Caco-2 (cell line): ENCODE data around the gene TMCC1. TPM values are rescaled to one million over a fixed set of nuclear protein-coding genes. Genes with fewer than 3 reads are reported as not detected.
A peak's percentile ranks its signal among the peaks of the same experiment; 100 is the strongest.
"Not testable (repeated sequence)": the region's sequence is repeated elsewhere in the genome, so short reads cannot be mapped to it uniquely, and the experiment has no call there.

Source experiments
- BruUV-seq: library from RNA; stranded (reverse); fragments of 400-500 nt; replicated peaks from 2 replicates; lab custom pipeline; 2021; lab: Mats Ljungman, UMichigan
- CTCF ChIA-PET: fragments of 300-600 bp; sonication (Branson Sonifier 250); formaldehyde crosslinking; loops from one replicate; lab custom pipeline; 2022; ENCODE audit warnings: antibody characterized with exemption; lab: Charles Lee
- POLR2A ChIA-PET: fragments of 300-600 bp; sonication (Branson Sonifier 250); formaldehyde crosslinking; loops from one replicate; lab custom pipeline; 2022; ENCODE audit warnings: antibody characterized with exemption; lab: Charles Lee
- DNase-seq, 2 experiments: peaks; one replicate each; pipeline versions ENCODE4 v3.0.0 to v3.0.0-alpha.2; 2020 to 2022
- H3K27me3 ChIP-seq: replicated peaks from 2 replicates; pipeline ENCODE4 v1.6.0; 2011; ENCODE audit warnings: low read length; ENCODE audit not compliant: control insufficient read depth, insufficient read depth
- H3K36me3 ChIP-seq: 2 replicates; pipeline ENCODE4 v1.5.1; 2011; ENCODE audit warnings: low read length; ENCODE audit not compliant: control insufficient read depth, insufficient read depth
- H3K4me1 ChIP-seq: fragments of 250-450 bp; sonication (Bioruptor Pico); 2 replicates; pipeline ENCODE4 v1.5.1; 2020; ENCODE audit warnings: mild to moderate bottlenecking
- H3K4me3 ChIP-seq: 2 replicates; pipeline ENCODE4 v1.5.1; 2011; ENCODE audit warnings: low read depth, mild to moderate bottlenecking, control low read depth, low read length
- H3K9me3 ChIP-seq: fragments of 250-450 bp; sonication (Bioruptor Pico); 2 replicates; pipeline ENCODE4 v1.5.1; 2020; ENCODE audit warnings: mild to moderate bottlenecking, moderate library complexity
- H3K27ac Mint-ChIP-seq: one replicate; pipeline ENCODE4 v1.8.0; 2022; ENCODE audit warnings: mixed read lengths; ENCODE audit not compliant: unreplicated experiment
- H3K27me3 Mint-ChIP-seq: one replicate; pipeline ENCODE4 v1.8.0; 2022; ENCODE audit warnings: mixed read lengths; ENCODE audit not compliant: insufficient read depth, unreplicated experiment
- H3K36me3 Mint-ChIP-seq: one replicate; pipeline ENCODE4 v1.8.0; 2022; ENCODE audit warnings: mild to moderate bottlenecking, mixed read lengths; ENCODE audit not compliant: insufficient read depth, unreplicated experiment
- H3K4me1 Mint-ChIP-seq: one replicate; pipeline ENCODE4 v1.8.0; 2022; ENCODE audit warnings: low read depth, mixed read lengths; ENCODE audit not compliant: unreplicated experiment
- H3K4me3 Mint-ChIP-seq: one replicate; pipeline ENCODE4 v1.8.0; 2022; ENCODE audit warnings: mild to moderate bottlenecking, moderate library complexity, mixed read lengths; ENCODE audit not compliant: unreplicated experiment
- H3K9me3 Mint-ChIP-seq: one replicate; pipeline ENCODE4 v1.8.0; 2022; ENCODE audit warnings: mixed read lengths; ENCODE audit not compliant: unreplicated experiment
- CTCF ChIP-seq, 2 experiments: fragments of 200-600 bp in 1 of 2; IDR thresholded peaks; 1 replicate in 1 of 2; 2 replicates in 1 of 2; pipeline versions ENCODE4 v1.5.1 to v1.8.0; 2011 to 2022; ENCODE audit warnings: antibody characterized with exemption in 1 of 2, control low read depth in 1 of 2, inconsistent platforms in 1 of 2, low read depth in 1 of 2, low read length in 1 of 2, mild to moderate bottlenecking in 1 of 2, moderate library complexity in 1 of 2; ENCODE audit not compliant: insufficient read depth in 1 of 2, severe bottlenecking in 1 of 2, unreplicated experiment in 1 of 2
- intact Hi-C: fragments of 100-400 bp; cut with micrococcal nuclease; formaldehyde crosslinking; loops from one replicate; pipeline ENCODE4 v1.10.0; 2022; ENCODE audit not compliant: unreplicated experiment
- total RNA-seq: library from RNA; stranded (reverse); gene quantifications from 2 replicates; pipeline ENCODE4 v1.2.3, GENCODE V29; 2022

TMCC1 gene
- total RNA-seq, 1 experiment from 2014 or later: 27.8 TPM

- Mint-ChIP-seq H3K9me3 (no peaks in the 10 kb centered on the region), H3K36me3 (no peaks in the 10 kb centered on the region), H3K4me3 (no peak overlapping the region), H3K4me1 (peaks cover 6% of the 10 kb centered on the region), H3K27me3 (no peaks in the 10 kb centered on the region), H3K27ac (peak overlapping the region; percentile 82)
- Histone ChIP-seq H3K4me3 (no peak overlapping the region), H3K36me3 (no peaks in the 10 kb centered on the region), H3K4me1 (peaks cover 22% of the 10 kb centered on the region), H3K9me3 (no peaks in the 10 kb centered on the region), H3K27me3 (no peaks in the 10 kb centered on the region)
- no peak for TF ChIP-seq CTCF (IDR thresholded peaks at IDR 0.05; ENCODE audit: insufficient read depth in 1 of 2, low read depth in 1 of 2, low read length in 1 of 2, severe bottlenecking in 1 of 2, unreplicated experiment in 1 of 2)
- ChIA-PET CTCF (no interaction called here), POLR2A (no interaction called here)
- intact Hi-C loops: no loop called here
- BruUV-seq: no TSS peak
- peak; percentile 33 to 70 for DNase-seq
Measured at GRCh38 chr3:129611812-129612533, 281.5 kb downstream of the TMCC1 start.

- Mint-ChIP-seq H3K4me3 (no peak overlapping the region), H3K36me3 (no peaks in the 10 kb centered on the region), H3K27me3 (no peaks in the 10 kb centered on the region), H3K27ac (peak overlapping the region; percentile 82), H3K4me1 (peaks cover 6% of the 10 kb centered on the region), H3K9me3 (no peaks in the 10 kb centered on the region)
- no peak for DNase-seq
- H3K4me3 ChIP-seq: no peak overlapping the region
- CTCF ChIA-PET: no interaction called here
- no peak for TF ChIP-seq CTCF (IDR thresholded peaks at IDR 0.05; ENCODE audit: insufficient read depth in 1 of 2, low read depth in 1 of 2, low read length in 1 of 2, severe bottlenecking in 1 of 2, unreplicated experiment in 1 of 2)
- no peaks in the 10 kb centered on the region for H3K36me3 ChIP-seq
- BruUV-seq: no TSS peak
- H3K27me3 ChIP-seq: no peaks in the 10 kb centered on the region
- intact Hi-C loops: no loop called here
- H3K4me1 ChIP-seq: peaks cover 22% of the 10 kb centered on the region
- no peaks in the 10 kb centered on the region for H3K9me3 ChIP-seq
- POLR2A ChIA-PET: no interaction called here
Measured at GRCh38 chr3:129611446-129611800, 282.1 kb downstream of the TMCC1 start.

GRCh38 chr3:129610794-129611445 is 282.6 kb downstream of the TMCC1 start:
- DNase-seq, H3K4me3 Mint-ChIP-seq, H3K9me3 ChIP-seq, BruUV-seq, CTCF ChIA-PET, H3K27ac Mint-ChIP-seq, H3K4me1 Mint-ChIP-seq, H3K36me3 Mint-ChIP-seq, H3K27me3 Mint-ChIP-seq, H3K27me3 ChIP-seq, POLR2A ChIA-PET, H3K4me3 ChIP-seq, H3K9me3 Mint-ChIP-seq, H3K36me3 ChIP-seq, intact Hi-C loops: not testable (repeated sequence)
- peaks cover 22% of the 10 kb centered on the region for H3K4me1 ChIP-seq
